Activated CD8-positive, alpha-beta memory T cell treated with anti-CD3 and anti-CD28 coated beads, Interleukin-2, amount 10 ng/mL, durations not matched to agents 7 days and 5 days (primary cell): ENCODE measurements around the gene B3GNT7. TPM values are rescaled to one million over a fixed set of nuclear protein-coding genes. Genes with fewer than 3 reads are reported as not detected.
"Not testable (repeated sequence)": the region's sequence is repeated elsewhere in the genome, so short reads cannot be mapped to it uniquely, and the experiment has no call there.

Experiments used
- ATAC-seq: fragments of 150-1000 bp; cut with Tn5 transposase; one replicate; pipeline ENCODE4 v1.10.0; 2021; ENCODE audit warnings: moderate library complexity
- CTCF ChIA-PET: fragments of 350-600 bp; sonication (Branson Sonifier 250); formaldehyde crosslinking; loops from one replicate; lab custom pipeline; 2021; ENCODE audit warnings: antibody characterized with exemption; lab: Charles Lee
- DNase-seq: peaks from one replicate; pipeline ENCODE4 v3.0.0-alpha.2; 2020
- H3K27ac Mint-ChIP-seq: one replicate; pipeline ENCODE4 v1.8.0; 2021; ENCODE audit warnings: mild to moderate bottlenecking, mixed read lengths
- H3K27me3 Mint-ChIP-seq: one replicate; pipeline ENCODE4 v1.8.0; 2021; ENCODE audit warnings: mixed read lengths
- H3K36me3 Mint-ChIP-seq: one replicate; pipeline ENCODE4 v1.8.0; 2021; ENCODE audit warnings: mild to moderate bottlenecking, mixed read lengths
- H3K4me1 Mint-ChIP-seq: one replicate; pipeline ENCODE4 v1.8.0; 2021; ENCODE audit warnings: mixed read lengths
- H3K4me3 Mint-ChIP-seq: one replicate; pipeline ENCODE4 v1.8.0; 2021; ENCODE audit warnings: mild to moderate bottlenecking, moderate library complexity, mixed read lengths
- H3K9me3 Mint-ChIP-seq: one replicate; pipeline ENCODE4 v1.8.0; 2022; ENCODE audit warnings: low read depth, mixed read lengths
- total RNA-seq, 2 experiments: library from RNA; stranded (reverse); gene quantifications; one replicate each; pipeline ENCODE4 v1.2.3, GENCODE V29; 2021

B3GNT7 gene
- under 1 TPM; 0.47 to 0.49 TPM for total RNA-seq

DNA sequence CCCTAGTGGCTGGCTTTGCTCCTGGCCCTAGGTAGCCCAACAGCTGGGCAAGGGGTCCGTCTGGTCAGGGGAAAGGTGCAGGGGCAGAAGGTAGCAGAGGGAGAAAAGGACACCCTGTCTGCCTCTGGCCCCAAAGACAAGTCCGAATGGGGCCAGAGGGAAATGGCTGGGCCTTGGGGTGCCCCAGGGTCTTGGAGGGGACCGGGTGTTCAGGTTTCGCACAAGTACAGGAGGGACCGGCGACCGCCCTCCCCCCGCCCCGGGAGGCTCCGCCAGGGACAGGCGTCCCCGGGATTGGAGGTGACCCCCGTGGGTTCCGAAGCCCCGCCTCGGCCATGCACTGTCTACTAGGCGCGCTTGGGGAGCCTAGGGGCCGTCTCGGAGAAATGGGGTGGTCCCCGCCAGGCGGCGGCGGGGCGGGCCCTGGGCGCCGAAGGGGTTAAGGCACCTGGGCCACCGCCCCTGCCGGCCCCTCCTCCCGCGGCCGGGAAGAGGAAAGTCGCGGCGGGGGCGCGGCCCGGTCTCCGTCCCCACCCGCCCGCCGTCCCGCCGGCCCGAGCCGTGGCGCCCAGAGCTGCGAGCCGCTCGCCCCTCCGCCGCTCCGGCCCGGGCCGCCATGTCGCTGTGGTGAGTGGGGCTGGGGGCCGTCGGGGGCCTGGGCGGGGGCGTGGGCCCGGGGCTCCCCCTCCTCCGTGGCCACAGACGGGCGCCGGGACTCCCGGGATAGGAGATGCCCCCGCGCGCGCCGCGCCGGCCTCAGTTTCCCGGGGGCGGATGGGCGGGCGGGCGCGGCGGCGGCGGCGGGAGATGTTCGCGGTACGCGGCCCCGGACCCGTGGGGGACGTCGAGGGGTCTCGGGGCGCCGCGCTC is at the start of gene B3GNT7:
Gene B3GNT7 (plus strand): TSS at position 523 of the 870 bp plus-strand sequence. CDS start 94 bp downstream, at position 617.
- no peak for DNase-seq
- Mint-ChIP-seq H3K4me3 (peak within 1 kb of the TSS; percentile 76), H3K27ac (peak within 1 kb of the TSS; percentile 97), H3K9me3 (no peaks in the 10 kb centered on the region), H3K4me1 (peaks cover 33% of the 10 kb centered on the region), H3K27me3 (peaks cover 21% of the 10 kb centered on the region), H3K36me3 (peaks cover 2% of the 10 kb centered on the region)
- CTCF ChIA-PET, result interaction anchor here (1.0 to 5.7 kb wide), 7 partner anchors 11 to 343 kb away, joined by 3 to 32 read pairs (median 10); no protein-coding TSS in a partner anchor
- ATAC-seq, result peak; percentile 14

GRCh38 chr2:231347081-231347480 is 48.4 kb upstream of the B3GNT7 start:
- Mint-ChIP-seq H3K9me3 (no peaks in the 10 kb centered on the region), H3K27me3 (peaks cover 34% of the 10 kb centered on the region), H3K36me3 (no peaks in the 10 kb centered on the region), H3K4me3 (no peak overlapping the region), H3K4me1 (no peaks in the 10 kb centered on the region), H3K27ac (no peak overlapping the region)
- DNase-seq (no peak), ATAC-seq (no peak)
- CTCF ChIA-PET, result interaction anchor here (1.1 to 1.6 kb wide), 2 partner anchors 58 to 64 kb away, joined by 4 read pairs; no protein-coding TSS in a partner anchor

DNA sequence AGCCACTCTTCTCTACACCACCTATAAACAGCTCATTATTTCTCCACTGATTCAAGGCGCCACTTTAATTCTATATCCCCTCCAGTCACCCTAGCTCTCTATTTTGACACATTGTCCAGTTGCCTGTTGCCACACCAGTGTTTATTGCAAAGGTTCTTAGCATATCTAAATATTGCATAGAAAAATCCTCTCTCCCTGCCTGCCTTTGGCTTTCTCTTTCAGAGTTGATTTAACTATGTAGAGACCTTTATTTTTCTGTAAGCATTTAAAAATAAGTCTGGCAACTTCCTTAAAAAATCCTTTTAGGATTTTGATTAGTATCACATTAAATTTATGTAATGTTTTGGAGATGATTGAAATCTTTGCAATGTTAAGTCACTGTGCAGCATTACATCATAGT is 47.9 kb upstream of the B3GNT7 start:
- peaks cover 34% of the 10 kb centered on the region for H3K27me3 Mint-ChIP-seq
- ATAC-seq, result no peak

GRCh38 chr2:231348173-231348572 is 47.3 kb upstream of the B3GNT7 start:
- Mint-ChIP-seq H3K27ac (no peak overlapping the region), H3K4me1 (no peaks in the 10 kb centered on the region), H3K27me3 (peaks cover 34% of the 10 kb centered on the region), H3K9me3 (no peaks in the 10 kb centered on the region), H3K36me3 (no peaks in the 10 kb centered on the region), H3K4me3 (no peak overlapping the region)
- no peak for ATAC-seq
- no peak for DNase-seq
- CTCF ChIA-PET, result no interaction called here

More for the DNA sequence above, 47.9 kb upstream of the B3GNT7 start:
- Mint-ChIP-seq H3K4me1 (no peaks in the 10 kb centered on the region), H3K36me3 (no peaks in the 10 kb centered on the region), H3K4me3 (no peak overlapping the region), H3K27ac (no peak overlapping the region), H3K9me3 (no peaks in the 10 kb centered on the region)
- CTCF ChIA-PET, result interaction anchor here (1.1 kb wide), 1 partner anchor 58 kb away, joined by 4 read pairs; no protein-coding TSS in a partner anchor
- no peak for DNase-seq

DNA sequence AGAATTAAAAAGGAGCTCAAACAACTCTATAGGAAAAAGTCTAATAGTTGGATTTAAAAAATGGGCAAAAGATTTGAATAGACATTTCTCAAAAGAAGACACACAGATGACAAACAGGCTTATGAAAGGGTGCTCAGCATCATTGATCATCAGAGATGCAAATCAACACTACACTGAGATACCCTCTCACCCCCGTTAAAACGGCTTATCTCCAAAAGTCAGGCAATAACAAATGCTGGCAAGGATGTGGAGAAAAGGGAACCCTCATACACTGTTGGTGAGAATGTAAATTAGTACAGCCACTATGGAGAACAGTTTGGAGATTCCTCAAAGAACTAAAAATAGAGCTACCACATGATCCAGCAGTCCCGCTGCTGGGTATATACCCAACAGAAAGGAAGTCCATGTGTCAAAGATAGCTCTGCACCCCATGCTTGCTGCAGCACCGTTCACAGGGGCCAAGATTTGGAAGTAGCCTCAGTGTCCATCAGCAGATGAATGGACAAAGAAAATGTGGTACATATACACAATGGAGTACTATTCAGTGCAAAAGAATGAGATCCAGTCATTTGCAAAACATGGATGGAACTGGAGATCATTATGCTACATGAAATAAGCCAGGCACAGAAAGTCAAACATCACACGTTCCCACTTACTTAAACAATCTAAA is 46.7 kb upstream of the B3GNT7 start:
- Mint-ChIP-seq H3K27me3 (peaks cover 34% of the 10 kb centered on the region), H3K4me3 (no peak overlapping the region), H3K36me3 (no peaks in the 10 kb centered on the region), H3K27ac (no peak overlapping the region), H3K9me3 (no peaks in the 10 kb centered on the region), H3K4me1 (no peaks in the 10 kb centered on the region)
- DNase-seq (no peak), ATAC-seq (no peak)
- CTCF ChIA-PET, result interaction anchor here (0.6 kb wide), 1 partner anchor 443 kb away, joined by 3 read pairs; no protein-coding TSS in a partner anchor

DNA sequence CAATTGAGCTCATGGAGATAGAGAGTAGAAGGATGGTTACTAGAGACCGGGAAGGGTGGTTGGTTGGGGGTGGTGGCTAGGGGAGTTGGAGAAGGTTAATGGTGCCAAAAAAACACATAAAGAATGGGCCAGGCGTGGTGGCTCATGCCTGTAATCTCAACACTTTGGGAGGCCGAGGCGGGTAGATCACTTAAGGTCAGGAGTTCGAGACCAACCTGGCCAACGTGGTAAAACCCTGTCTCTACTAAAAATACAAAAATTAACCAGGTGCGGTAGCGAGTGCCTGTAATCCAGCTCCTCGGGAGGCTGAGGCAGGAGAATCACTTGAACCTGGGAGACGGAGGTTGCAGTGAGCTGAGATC is 46.2 kb upstream of the B3GNT7 start:
- not testable (repeated sequence) for ATAC-seq, H3K9me3 Mint-ChIP-seq, H3K36me3 Mint-ChIP-seq, H3K4me3 Mint-ChIP-seq, DNase-seq, H3K4me1 Mint-ChIP-seq, H3K27ac Mint-ChIP-seq
- H3K27me3 Mint-ChIP-seq, result peaks cover 31% of the 10 kb centered on the region
- CTCF ChIA-PET, result interaction anchor here (0.6 kb wide), 2 partner anchors 69 to 444 kb away, joined by 3 read pairs; no protein-coding TSS in a partner anchor

- Mint-ChIP-seq H3K4me1 (no peaks in the 10 kb centered on the region), H3K27me3 (peaks cover 21% of the 10 kb centered on the region), H3K27ac (no peak overlapping the region), H3K4me3 (no peak overlapping the region), H3K36me3 (no peaks in the 10 kb centered on the region), H3K9me3 (no peaks in the 10 kb centered on the region)
- CTCF ChIA-PET, result no interaction called here
- DNase-seq (no peak), ATAC-seq (no peak)
Observed at GRCh38 chr2:231351648-231352047, 43.9 kb upstream of the B3GNT7 start.

DNA sequence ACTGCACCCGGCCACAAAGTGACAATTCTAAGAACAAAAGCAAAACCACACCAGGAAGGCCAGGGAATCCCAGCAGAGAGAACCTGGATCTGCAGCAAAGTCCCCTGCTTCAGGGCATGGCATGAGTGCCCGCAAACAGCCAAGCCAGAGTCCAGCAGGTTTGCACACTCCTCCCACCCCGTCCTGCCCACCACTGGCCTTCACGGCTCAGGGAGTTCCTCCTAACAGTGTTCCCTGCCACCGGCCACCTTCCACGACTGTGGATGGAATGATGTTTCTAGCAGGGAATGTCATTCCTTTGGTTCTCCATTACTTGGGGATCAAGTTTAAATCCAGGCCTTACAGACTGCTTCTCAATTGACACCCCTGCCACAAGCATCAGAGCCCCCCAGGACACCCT is 42.0 kb upstream of the B3GNT7 start:
- DNase-seq (no peak), ATAC-seq (no peak)
- H3K4me3 Mint-ChIP-seq, result no peak overlapping the region
- H3K4me1 Mint-ChIP-seq, result no peaks in the 10 kb centered on the region
- H3K9me3 Mint-ChIP-seq, result no peaks in the 10 kb centered on the region
- CTCF ChIA-PET, result interaction anchor here (0.9 kb wide), 1 partner anchor 126 kb away, joined by 4 read pairs; no protein-coding TSS in a partner anchor
- H3K27me3 Mint-ChIP-seq, result peaks cover 7% of the 10 kb centered on the region
- no peak overlapping the region for H3K27ac Mint-ChIP-seq
- H3K36me3 Mint-ChIP-seq, result no peaks in the 10 kb centered on the region

DNA sequence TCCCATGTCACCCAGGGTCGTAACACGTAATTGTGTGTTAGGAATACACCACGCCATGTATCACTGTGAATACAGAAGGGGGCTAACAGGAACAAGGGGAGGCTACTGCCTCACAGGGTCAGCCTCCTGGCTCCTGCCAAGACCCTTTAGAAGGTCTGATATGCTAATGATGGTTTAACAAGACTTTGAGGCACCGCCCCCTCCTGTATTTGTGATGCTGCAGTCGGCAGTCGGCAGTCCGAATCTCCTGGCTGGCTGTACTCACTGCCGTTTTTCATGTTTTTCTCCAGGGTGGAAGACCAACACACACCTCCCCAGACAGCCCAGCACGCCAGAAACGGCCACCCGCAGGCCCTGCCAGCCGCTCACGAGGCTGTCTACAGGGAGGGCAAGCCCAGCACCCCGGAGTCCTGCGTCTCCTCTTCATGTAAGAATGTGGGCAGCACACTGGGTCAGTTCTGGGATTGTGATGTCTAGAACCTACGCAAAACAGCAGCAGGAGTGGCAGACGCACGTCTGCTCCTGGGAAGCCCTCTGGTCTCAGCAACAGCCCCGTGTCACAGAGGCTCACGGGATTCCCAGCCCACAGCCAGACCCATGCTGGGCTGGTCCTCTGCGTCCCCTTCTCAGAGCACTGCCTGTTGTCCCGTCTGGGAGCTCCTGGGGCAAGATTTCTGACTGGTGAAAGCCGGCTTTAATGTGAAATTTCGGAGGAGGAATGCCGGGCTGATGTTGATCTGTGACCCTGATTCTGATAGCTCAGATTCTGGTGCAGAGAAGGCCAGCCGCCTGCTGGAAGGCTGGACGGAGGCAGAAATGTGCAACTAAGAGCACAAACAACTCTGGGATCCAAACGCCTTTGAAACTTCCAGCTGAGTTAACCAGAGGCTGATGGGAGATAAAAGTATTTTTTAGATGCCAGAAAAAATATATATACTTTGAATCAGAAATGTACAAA is 39.7 kb upstream of the B3GNT7 start:
- Mint-ChIP-seq H3K27ac (no peak overlapping the region), H3K4me1 (no peaks in the 10 kb centered on the region)

GRCh38 chr2:231356466-231356844 is 39.1 kb upstream of the B3GNT7 start:
- H3K9me3 Mint-ChIP-seq, result no peaks in the 10 kb centered on the region
- H3K27ac Mint-ChIP-seq, result no peak overlapping the region
- no peaks in the 10 kb centered on the region for H3K36me3 Mint-ChIP-seq
- peaks cover under 1% of the 10 kb centered on the region for H3K4me1 Mint-ChIP-seq
- no peak overlapping the region for H3K4me3 Mint-ChIP-seq
- CTCF ChIA-PET, result interaction anchor here (1.0 to 1.5 kb wide), 2 partner anchors 95 to 129 kb away, joined by 3 read pairs; no protein-coding TSS in a partner anchor
- no peak for ATAC-seq
- no peaks in the 10 kb centered on the region for H3K27me3 Mint-ChIP-seq
- DNase-seq, result no peak

More for the DNA sequence above, 39.7 kb upstream of the B3GNT7 start:
- CTCF ChIA-PET, result interaction anchor here (1.0 to 1.5 kb wide), 3 partner anchors 96 to 128 kb away, joined by 3 read pairs; no protein-coding TSS in a partner anchor
- no peak for ATAC-seq
- DNase-seq, result no peak
- no peaks in the 10 kb centered on the region for H3K9me3 Mint-ChIP-seq
- no peak overlapping the region for H3K4me3 Mint-ChIP-seq
- H3K36me3 Mint-ChIP-seq, result no peaks in the 10 kb centered on the region
- H3K27me3 Mint-ChIP-seq, result no peaks in the 10 kb centered on the region

DNA sequence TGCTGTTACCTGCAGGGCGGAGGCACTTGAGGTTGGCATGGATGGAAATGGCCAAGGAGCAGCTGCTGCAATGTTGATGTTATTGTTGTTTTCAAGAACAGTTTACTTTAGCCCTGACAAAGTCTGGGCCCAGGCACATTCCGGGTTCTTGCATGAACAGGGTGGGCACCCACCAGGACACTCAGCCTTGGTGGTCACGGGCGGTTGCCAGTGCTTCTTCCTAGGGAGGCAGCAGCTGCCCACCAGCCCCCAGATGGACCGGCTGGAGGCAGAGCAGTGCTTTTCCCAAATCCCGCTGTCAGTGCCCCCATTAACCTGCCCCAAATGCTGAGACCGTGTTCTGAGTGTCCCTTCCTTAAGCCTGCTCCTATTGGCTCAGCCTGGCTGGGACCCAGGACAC is 38.5 kb upstream of the B3GNT7 start:
- Mint-ChIP-seq H3K36me3 (no peaks in the 10 kb centered on the region), H3K9me3 (no peaks in the 10 kb centered on the region), H3K4me1 (peaks cover 7% of the 10 kb centered on the region), H3K27me3 (no peaks in the 10 kb centered on the region), H3K27ac (no peak overlapping the region), H3K4me3 (no peak overlapping the region)
- ATAC-seq, result no peak
- CTCF ChIA-PET, result interaction anchor here (1.0 to 1.5 kb wide), 2 partner anchors 95 to 129 kb away, joined by 3 read pairs; no protein-coding TSS in a partner anchor
- no peak for DNase-seq

- DNase-seq, result no peak
- no peak overlapping the region for H3K27ac Mint-ChIP-seq
- peaks cover 15% of the 10 kb centered on the region for H3K4me1 Mint-ChIP-seq
- H3K36me3 Mint-ChIP-seq, result no peaks in the 10 kb centered on the region
- H3K9me3 Mint-ChIP-seq, result no peaks in the 10 kb centered on the region
- H3K27me3 Mint-ChIP-seq, result no peaks in the 10 kb centered on the region
- no peak for ATAC-seq
- H3K4me3 Mint-ChIP-seq, result no peak overlapping the region
- CTCF ChIA-PET, result no interaction called here
Observed at GRCh38 chr2:231357931-231358330, 37.6 kb upstream of the B3GNT7 start.
